Natural killer cell (primary cell): ENCODE data around the gene NDUFS5. TPM values are rescaled to one million over a fixed set of nuclear protein-coding genes. Genes with fewer than 3 reads are reported as not detected.

Source experiments
- ATAC-seq, 3 donors: fragments of 150-1000 bp in 2 of 3; fragments of 200-7000 bp in 1 of 3; cut with Tn5 transposase; 1 replicate in 1 of 3; 2 replicates in 2 of 3; pipeline ENCODE4 v1.10.0; 2021; ENCODE audit warnings: mild to moderate bottlenecking in 2 of 3, moderate library complexity in 2 of 3
- DNase-seq, 2 donors: peaks; one replicate each; pipeline versions ENCODE4 v3.0.0 to v3.0.0-alpha.2; 2013 to 2021; ENCODE audit warnings: mixed read lengths in 1 of 2
- H3K27ac ChIP-seq: one replicate; pipeline ENCODE4 v1.5.1; 2013; ENCODE audit warnings: mild to moderate bottlenecking, low read length
- H3K27me3 ChIP-seq: one replicate; pipeline ENCODE4 v1.6.1; 2013; ENCODE audit warnings: low read length; ENCODE audit not compliant: control insufficient read depth, insufficient read depth
- H3K36me3 ChIP-seq: one replicate; pipeline ENCODE4 v1.6.1; 2013; ENCODE audit warnings: low read length; ENCODE audit not compliant: control insufficient read depth, insufficient read depth
- H3K4me1 ChIP-seq: one replicate; pipeline ENCODE4 v1.6.1; 2013; ENCODE audit warnings: low read length; ENCODE audit not compliant: control insufficient read depth, insufficient read depth
- H3K4me3 ChIP-seq: one replicate; pipeline ENCODE4 v1.5.1; 2013; ENCODE audit warnings: low read length
- H3K9me3 ChIP-seq: one replicate; pipeline ENCODE4 v1.6.1; 2013; ENCODE audit warnings: low read length; ENCODE audit not compliant: control insufficient read depth, insufficient read depth
- H3K27ac Mint-ChIP-seq, 2 donors: one replicate each; pipeline ENCODE4 v1.8.0; 2022; ENCODE audit warnings: mild to moderate bottlenecking in 2 of 2, mixed read lengths in 2 of 2, moderate library complexity in 1 of 2
- H3K27me3 Mint-ChIP-seq, 2 donors: one replicate each; pipeline ENCODE4 v1.8.0; 2022; ENCODE audit warnings: low read depth in 2 of 2, mixed read lengths in 2 of 2
- H3K36me3 Mint-ChIP-seq: one replicate; pipeline ENCODE4 v1.8.0; 2022; ENCODE audit warnings: mixed read lengths
- H3K4me1 Mint-ChIP-seq, 2 donors: one replicate each; pipeline ENCODE4 v1.8.0; 2022; ENCODE audit warnings: mixed read lengths in 2 of 2
- H3K4me3 Mint-ChIP-seq: one replicate; pipeline ENCODE4 v1.8.0; 2022; ENCODE audit warnings: mild to moderate bottlenecking, moderate library complexity, mixed read lengths
- H3K9me3 Mint-ChIP-seq, 2 donors: one replicate each; pipeline ENCODE4 v1.8.0; 2022; ENCODE audit warnings: mixed read lengths in 2 of 2
- WGBS: methylation state at CpG from one replicate; pipeline ENCODE4 v1.1.7; 2013; ENCODE audit warnings: missing lambda C conversion rate; ENCODE audit not compliant: insufficient coverage; 5-methylcytosine and 5-hydroxymethylcytosine counted together
- intact Hi-C: fragments of 100-400 bp; cut with micrococcal nuclease; formaldehyde crosslinking; loops from one replicate; pipeline ENCODE4 v1.14.2; 2022
- total RNA-seq, 4 donors: library from RNA; stranded (reverse); fragments of 120-200 nt in 1 of 4; gene quantifications; one replicate each; pipeline versions ENCODE4 v1.2.3 to v1.2.4, GENCODE V29; 2013 to 2022
- TF ChIP-seq, protein P1 (sequence below): fragments of 200-600 bp; IDR thresholded peaks from one replicate; pipeline ENCODE4 v1.8.0; 2022; ENCODE audit warnings: antibody characterized with exemption

The NDUFS5 gene
- total RNA-seq, 3 donors from 2014 or later (not counting 1 experiment from before 2014, with no cell fraction given), result 63.6 to 72.9 (median 71.1) TPM

GRCh38 chr1:39003281-39003680, 22.9 kb upstream of the NDUFS5 start:
- Histone ChIP-seq H3K36me3 (peaks cover 81% of the 10 kb centered on the region), H3K4me3 (no peak overlapping the region), H3K4me1 (no peaks in the 10 kb centered on the region), H3K9me3 (no peaks in the 10 kb centered on the region), H3K27ac (no peak overlapping the region), H3K27me3 (no peaks in the 10 kb centered on the region)
- H3K36me3 Mint-ChIP-seq, result peaks cover 44% of the 10 kb centered on the region
- no peaks in the 10 kb centered on the region for H3K27me3 Mint-ChIP-seq
- peaks cover 7 to 17% of the 10 kb centered on the region in 2 donors for H3K4me1 Mint-ChIP-seq
- H3K27ac Mint-ChIP-seq, result peak overlapping the region in 1 of 2 donors; percentile 44
- no peak overlapping the region for H3K4me3 Mint-ChIP-seq
- ATAC-seq, result no peak
- TF ChIP-seq, protein P1, sequence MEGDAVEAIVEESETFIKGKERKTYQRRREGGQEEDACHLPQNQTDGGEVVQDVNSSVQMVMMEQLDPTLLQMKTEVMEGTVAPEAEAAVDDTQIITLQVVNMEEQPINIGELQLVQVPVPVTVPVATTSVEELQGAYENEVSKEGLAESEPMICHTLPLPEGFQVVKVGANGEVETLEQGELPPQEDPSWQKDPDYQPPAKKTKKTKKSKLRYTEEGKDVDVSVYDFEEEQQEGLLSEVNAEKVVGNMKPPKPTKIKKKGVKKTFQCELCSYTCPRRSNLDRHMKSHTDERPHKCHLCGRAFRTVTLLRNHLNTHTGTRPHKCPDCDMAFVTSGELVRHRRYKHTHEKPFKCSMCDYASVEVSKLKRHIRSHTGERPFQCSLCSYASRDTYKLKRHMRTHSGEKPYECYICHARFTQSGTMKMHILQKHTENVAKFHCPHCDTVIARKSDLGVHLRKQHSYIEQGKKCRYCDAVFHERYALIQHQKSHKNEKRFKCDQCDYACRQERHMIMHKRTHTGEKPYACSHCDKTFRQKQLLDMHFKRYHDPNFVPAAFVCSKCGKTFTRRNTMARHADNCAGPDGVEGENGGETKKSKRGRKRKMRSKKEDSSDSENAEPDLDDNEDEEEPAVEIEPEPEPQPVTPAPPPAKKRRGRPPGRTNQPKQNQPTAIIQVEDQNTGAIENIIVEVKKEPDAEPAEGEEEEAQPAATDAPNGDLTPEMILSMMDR, result no peak
- intact Hi-C loops, result no loop called here
- no peak for DNase-seq
- 84% methylated on average over 3 of the region's 3 CpGs for WGBS
- H3K9me3 Mint-ChIP-seq, result no peaks in the 10 kb centered on the region

DNA sequence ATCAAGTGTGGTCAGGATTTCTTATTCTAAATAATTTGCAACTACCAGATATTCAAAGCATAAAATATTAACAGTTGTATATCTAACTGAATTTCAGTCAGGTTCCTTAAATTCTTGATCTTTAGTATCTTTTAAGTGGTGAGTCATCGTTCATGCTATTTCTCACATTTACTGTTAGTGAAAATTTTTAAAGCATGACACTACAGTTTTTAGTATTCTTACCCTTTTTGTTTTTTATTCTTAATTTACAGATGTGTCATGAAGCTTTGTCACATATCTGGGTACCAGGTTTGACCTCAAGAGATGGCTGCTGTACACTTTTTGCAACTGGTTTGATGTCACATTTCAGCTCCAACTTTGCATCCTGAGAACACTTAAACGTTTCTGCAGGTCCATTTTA, 22.4 kb upstream of the NDUFS5 start:
- Mint-ChIP-seq H3K27ac (no peak overlapping the region), H3K9me3 (no peaks in the 10 kb centered on the region), H3K27me3 (no peaks in the 10 kb centered on the region), H3K36me3 (peaks cover 43% of the 10 kb centered on the region), H3K4me3 (no peak overlapping the region), H3K4me1 (peaks cover 7 to 17% of the 10 kb centered on the region in 2 donors)
- TF ChIP-seq, protein P1, result no peak
- no peak overlapping the region for H3K4me3 ChIP-seq
- no peaks in the 10 kb centered on the region for H3K9me3 ChIP-seq
- WGBS, result 57% methylated on average over 1 of the region's 2 CpGs
- H3K27me3 ChIP-seq, result no peaks in the 10 kb centered on the region
- DNase-seq, result no peak
- no peak for ATAC-seq
- no peaks in the 10 kb centered on the region for H3K4me1 ChIP-seq
- intact Hi-C loops, result no loop called here
- H3K27ac ChIP-seq, result no peak overlapping the region
- H3K36me3 ChIP-seq, result peaks cover 80% of the 10 kb centered on the region

DNA sequence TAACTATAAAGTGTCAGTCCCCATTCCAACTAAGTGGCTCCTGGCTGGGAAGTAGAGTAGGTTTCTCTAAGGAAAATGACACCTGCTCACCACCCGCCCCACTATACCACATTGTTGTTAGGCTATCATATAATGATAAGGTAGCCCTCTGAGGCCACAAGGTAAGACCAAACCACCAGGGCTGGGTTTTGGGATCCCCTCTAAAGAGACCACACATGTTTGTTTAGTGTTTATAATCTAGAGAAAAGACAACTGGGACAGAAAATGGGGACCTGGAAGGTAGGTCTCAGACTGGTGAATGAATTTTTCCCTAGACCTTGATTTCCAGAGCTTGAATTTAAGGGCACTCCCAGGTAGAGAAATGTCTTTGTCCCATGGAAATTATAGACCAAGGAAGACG, 19.9 kb upstream of the NDUFS5 start:
- intact Hi-C loops, result no loop called here
- no peak overlapping the region for H3K27ac Mint-ChIP-seq
- H3K36me3 Mint-ChIP-seq, result peaks cover 37% of the 10 kb centered on the region

More for the DNA sequence above, 19.9 kb upstream of the NDUFS5 start:
- no peaks in the 10 kb centered on the region for H3K9me3 Mint-ChIP-seq
- Histone ChIP-seq H3K4me3 (no peak overlapping the region), H3K36me3 (peaks cover 66% of the 10 kb centered on the region), H3K27ac (no peak overlapping the region), H3K27me3 (no peaks in the 10 kb centered on the region), H3K4me1 (no peaks in the 10 kb centered on the region), H3K9me3 (no peaks in the 10 kb centered on the region)
- no peak overlapping the region for H3K4me3 Mint-ChIP-seq
- TF ChIP-seq, protein P1, result no peak
- DNase-seq (no peak), ATAC-seq (no peak)
- H3K4me1 Mint-ChIP-seq, result peaks cover 0 to 12% of the 10 kb centered on the region in 2 donors
- H3K27me3 Mint-ChIP-seq, result no peaks in the 10 kb centered on the region
- WGBS, result 100% methylated on average over 1 of the region's 2 CpGs
